ENCODE results near the gene TNIK. TPM values are rescaled to one million over a fixed set of nuclear protein-coding genes. Genes with fewer than 3 reads are reported as not detected.
"Not testable (repeated sequence)": the region's sequence is repeated elsewhere in the genome, so short reads cannot be mapped to it uniquely, and the experiment has no call there.

Gene TNIK
- polyA plus RNA-seq, 1 of the 3 experiments (the other 2 are of a cell fraction), result 19.4 TPM

- POLR2A ChIA-PET, result no interaction called here
- Histone ChIP-seq H3K4me1 (ENCODE audit: control insufficient read depth in 1 of 2, insufficient read depth in 2 of 2, low read depth in 1 of 2, low read length in 1 of 2) (0 out of 4 replicates have a peak, but pooled peaks cover 0 to 3% of the 10 kb centered on the region in 2 experiments), H4K20me1 (ENCODE audit: insufficient read depth) (no peaks in the 10 kb centered on the region), H3K9me2 (no peaks in the 10 kb centered on the region), H3K36me3 (replicated peaks in 1 of 2; ENCODE audit: control insufficient read depth in 1 of 2, insufficient read depth in 2 of 2, low read length in 1 of 2) (peaks cover 34 to 53% of the 10 kb centered on the region in 2 experiments), H3K27ac (ENCODE audit: low read depth in 2 of 2, low read length in 1 of 2) (no peak overlapping the region), H3K9me3 (no peaks in the 10 kb centered on the region), H3K27me3 (ENCODE audit: insufficient read depth) (no peaks in the 10 kb centered on the region), H3K4me3 (ENCODE audit: low read depth in 2 of 2, low read length in 1 of 2) (no peak overlapping the region), H3K79me2 (ENCODE audit: insufficient read depth) (no peaks in the 10 kb centered on the region), H3K9ac (no peak overlapping the region), H2AFZ (ENCODE audit: low read depth) (no peak overlapping the region), H3K4me2 (no peak overlapping the region), H3F3A (replicated peaks; ENCODE audit: insufficient read depth) (no peaks in the 10 kb centered on the region)
- TF ChIP-seq RCOR1 (IDR thresholded peaks at IDR 0.05; ENCODE audit: low read length) (no peak), RAD21 (IDR thresholded peaks at IDR 0.05; ENCODE audit: low read length) (no peak), USF1 (IDR thresholded peaks at IDR 0.05; ENCODE audit: borderline replicate concordance, low read depth) (no peak), ZBTB33 (IDR thresholded peaks at IDR 0.05; ENCODE audit: borderline replicate concordance, low read depth) (no peak), SMC3 (IDR thresholded peaks at IDR 0.05; ENCODE audit: low read depth, low read length) (no peak), SIN3A (IDR thresholded peaks at IDR 0.05; ENCODE audit: borderline replicate concordance, low read depth, low read length) (no peak), RFX5 (IDR thresholded peaks at IDR 0.05; ENCODE audit: low read length) (no peak), GATA2 (CRISPR knock-in tag; IDR thresholded peaks at IDR 0.05) (no peak), EZH2phosphoT487 (IDR thresholded peaks at IDR 0.05; ENCODE audit: borderline replicate concordance, low read depth) (no peak), FOXM1 (IDR thresholded peaks at IDR 0.05; ENCODE audit: low read depth) (no peak), MAX (IDR thresholded peaks at IDR 0.05; ENCODE audit: low read depth) (no peak), REST (IDR thresholded peaks at IDR 0.05; ENCODE audit: low read depth, low read length) (no peak), FOSL2 (IDR thresholded peaks at IDR 0.05; ENCODE audit: borderline replicate concordance, low read depth) (no peak), NFIC (IDR thresholded peaks at IDR 0.05; ENCODE audit: borderline replicate concordance) (no peak)
- CTCF ChIA-PET, result no interaction called here
- no peak for DNase-seq
Observed at GRCh38 chr3:171121801-171122200, 338.4 kb downstream of the TNIK start.

GRCh38 chr3:171119402-171119801 is 340.8 kb downstream of the TNIK start:
- 96% methylated on average over 3 of the region's 3 CpGs for WGBS (ENCODE audit: low lambda C conversion rate)
- POLR2A ChIA-PET; CTCF ChIA-PET; H3K27ac ChIP-seq (ENCODE audit: low read depth in 2 of 2, low read length in 1 of 2); H3K4me1 ChIP-seq (ENCODE audit: control insufficient read depth in 1 of 2, insufficient read depth in 2 of 2, low read depth in 1 of 2, low read length in 1 of 2); H3K9me2 ChIP-seq; H3K9ac ChIP-seq; H3K4me2 ChIP-seq; H3K9me3 ChIP-seq; H3F3A ChIP-seq (replicated peaks; ENCODE audit: insufficient read depth); H2AFZ ChIP-seq (ENCODE audit: low read depth); DNase-seq; H3K4me3 ChIP-seq (ENCODE audit: low read depth in 2 of 2, low read length in 1 of 2); H3K79me2 ChIP-seq (ENCODE audit: insufficient read depth); H4K20me1 ChIP-seq (ENCODE audit: insufficient read depth); H3K27me3 ChIP-seq (ENCODE audit: insufficient read depth): not testable (repeated sequence)
- peaks cover 28 to 44% of the 10 kb centered on the region in 2 experiments for H3K36me3 ChIP-seq (replicated peaks in 1 of 2; ENCODE audit: control insufficient read depth in 1 of 2, insufficient read depth in 2 of 2, low read length in 1 of 2)

GRCh38 chr3:171118993-171119392 is 341.2 kb downstream of the TNIK start:
- H3K9me3 ChIP-seq; H4K20me1 ChIP-seq (ENCODE audit: insufficient read depth); H3F3A ChIP-seq (replicated peaks; ENCODE audit: insufficient read depth); H3K9me2 ChIP-seq; H3K79me2 ChIP-seq (ENCODE audit: insufficient read depth); H3K9ac ChIP-seq; CTCF ChIA-PET; H3K27me3 ChIP-seq (ENCODE audit: insufficient read depth); H2AFZ ChIP-seq (ENCODE audit: low read depth); DNase-seq; POLR2A ChIA-PET; H3K4me1 ChIP-seq (ENCODE audit: control insufficient read depth in 1 of 2, insufficient read depth in 2 of 2, low read depth in 1 of 2, low read length in 1 of 2); H3K4me3 ChIP-seq (ENCODE audit: low read depth in 2 of 2, low read length in 1 of 2); H3K4me2 ChIP-seq; H3K27ac ChIP-seq (ENCODE audit: low read depth in 2 of 2, low read length in 1 of 2): not testable (repeated sequence)
- WGBS (ENCODE audit: low lambda C conversion rate), result 90% methylated on average over 3 of the region's 3 CpGs
- H3K36me3 ChIP-seq (replicated peaks in 1 of 2; ENCODE audit: control insufficient read depth in 1 of 2, insufficient read depth in 2 of 2, low read length in 1 of 2), result peaks cover 26 to 45% of the 10 kb centered on the region in 2 experiments
